Adrenal gland (tissue), 5 donors: ENCODE measurements around the gene PHACTR3.

ENCODE experiments used
- POLR2A ChIP-seq, 2 donors: fragments of 450-650 bp; IDR thresholded peaks; one replicate each; pipeline ENCODE4 v1.6.1; 2017; ENCODE audit warnings: antibody characterized with exemption in 2 of 2, mild to moderate bottlenecking in 2 of 2, moderate library complexity in 1 of 2
- TF ChIP-seq, protein P1 (sequence below), 6 experiments: fragments of 450-650 bp in 4 of 6; fragments of 200-600 bp in 2 of 6; sonication (generic) in 1 of 6; IDR thresholded peaks; 1 replicate in 5 of 6; 2 replicates in 1 of 6; pipeline versions ENCODE4 v1.5.1 to v1.8.0; 2016 to 2021; ENCODE audit warnings: antibody characterized with exemption in 6 of 6, mild to moderate bottlenecking in 2 of 6, moderate library complexity in 1 of 6
- donor health status: DM: no; HTN: no; CAD: no.

- TF ChIP-seq, protein P1, sequence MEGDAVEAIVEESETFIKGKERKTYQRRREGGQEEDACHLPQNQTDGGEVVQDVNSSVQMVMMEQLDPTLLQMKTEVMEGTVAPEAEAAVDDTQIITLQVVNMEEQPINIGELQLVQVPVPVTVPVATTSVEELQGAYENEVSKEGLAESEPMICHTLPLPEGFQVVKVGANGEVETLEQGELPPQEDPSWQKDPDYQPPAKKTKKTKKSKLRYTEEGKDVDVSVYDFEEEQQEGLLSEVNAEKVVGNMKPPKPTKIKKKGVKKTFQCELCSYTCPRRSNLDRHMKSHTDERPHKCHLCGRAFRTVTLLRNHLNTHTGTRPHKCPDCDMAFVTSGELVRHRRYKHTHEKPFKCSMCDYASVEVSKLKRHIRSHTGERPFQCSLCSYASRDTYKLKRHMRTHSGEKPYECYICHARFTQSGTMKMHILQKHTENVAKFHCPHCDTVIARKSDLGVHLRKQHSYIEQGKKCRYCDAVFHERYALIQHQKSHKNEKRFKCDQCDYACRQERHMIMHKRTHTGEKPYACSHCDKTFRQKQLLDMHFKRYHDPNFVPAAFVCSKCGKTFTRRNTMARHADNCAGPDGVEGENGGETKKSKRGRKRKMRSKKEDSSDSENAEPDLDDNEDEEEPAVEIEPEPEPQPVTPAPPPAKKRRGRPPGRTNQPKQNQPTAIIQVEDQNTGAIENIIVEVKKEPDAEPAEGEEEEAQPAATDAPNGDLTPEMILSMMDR (IDR thresholded peaks at IDR 0.05), result no peak
- no peak for TF ChIP-seq POLR2A (IDR thresholded peaks at IDR 0.05)
Observed at GRCh38 chr20:59788196-59788735, 183.9 kb downstream of the PHACTR3 start.
